Cortex of kidney (tissue), 1 donor: ENCODE measurements around the gene TRIM37.
"Not testable (repeated sequence)": the region's sequence is repeated elsewhere in the genome, so short reads cannot be mapped to it uniquely, and the experiment has no call there.

Source experiments
- DNase-seq: peaks from one replicate; lab custom pipeline; 2025; lab: John Stamatoyannopoulos, UW

The TRIM37 gene

GRCh38 chr17:59108400-59109102 lies 1.9 kb upstream of the TRIM37 start:
- DNase-seq, result no peak

GRCh38 chr17:59107306-59107670 lies 608 bp upstream of the TRIM37 start:
- no peak for DNase-seq

GRCh38 chr17:59105852-59106462 lies 723 bp downstream of the TRIM37 start:
- no peak for DNase-seq

- DNase-seq, result no peak
These were observed 5.5 kb downstream of the TRIM37 start for GRCh38 chr17:59101178-59101577.

GRCh38 chr17:59097876-59098275 lies 8.8 kb downstream of the TRIM37 start:
- no peak for DNase-seq

GRCh38 chr17:59094861-59095530 lies 11.7 kb downstream of the TRIM37 start:
- no peak for DNase-seq

GRCh38 chr17:59093702-59094231 lies 12.9 kb downstream of the TRIM37 start:
- DNase-seq, result no peak

DNA sequence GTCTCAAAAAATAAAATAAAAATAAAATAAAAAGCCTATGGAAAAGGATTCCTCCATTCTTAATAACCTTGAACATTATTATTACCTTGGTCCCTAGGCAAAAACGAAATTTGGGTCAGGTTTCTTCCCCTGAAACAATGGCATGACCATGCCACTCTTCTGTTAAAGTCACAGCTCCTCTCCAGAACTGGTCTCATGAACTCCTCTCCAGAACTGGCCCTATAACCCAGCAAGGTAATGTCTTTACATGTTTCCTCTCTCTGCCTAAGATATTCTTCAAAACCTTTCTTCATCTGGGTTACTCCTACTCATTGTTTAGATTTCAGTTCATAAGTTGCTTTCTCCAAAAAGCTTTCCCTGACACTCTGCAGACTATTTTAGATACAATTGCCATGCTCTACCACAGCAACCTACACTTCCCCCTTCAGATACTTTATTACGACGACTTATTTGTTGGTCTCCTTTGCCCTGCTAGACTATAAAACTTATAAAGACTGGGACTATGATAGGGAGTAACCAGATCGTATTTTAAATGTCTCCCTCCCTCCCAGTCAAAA lies 13.5 kb downstream of the TRIM37 start:
- DNase-seq, result no peak

GRCh38 chr17:59090593-59090992 lies 16.1 kb downstream of the TRIM37 start:
- not testable (repeated sequence) for DNase-seq

GRCh38 chr17:59084154-59084553 lies 22.5 kb downstream of the TRIM37 start:
- DNase-seq, result no peak

- DNase-seq, result no peak
These were observed 32.2 kb downstream of the TRIM37 start for GRCh38 chr17:59074494-59074893.

DNA sequence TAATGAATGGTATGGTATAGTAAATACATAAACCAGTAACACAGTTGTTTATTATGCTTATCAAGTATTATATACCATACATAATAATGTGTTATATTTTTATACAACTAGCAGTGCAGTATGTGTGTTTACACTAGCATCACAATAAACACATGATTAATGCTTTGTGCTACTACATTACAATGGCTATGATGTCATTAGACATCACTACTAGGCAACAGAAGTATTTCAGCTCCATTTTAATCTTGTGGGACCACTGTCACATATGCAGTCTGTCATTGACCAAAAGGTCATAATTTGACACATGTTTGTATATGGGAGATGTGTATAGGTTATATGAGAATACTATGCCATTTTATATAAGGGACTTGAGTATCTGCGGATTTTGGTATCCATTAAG lies 32.7 kb downstream of the TRIM37 start:
- DNase-seq, result no peak

DNA sequence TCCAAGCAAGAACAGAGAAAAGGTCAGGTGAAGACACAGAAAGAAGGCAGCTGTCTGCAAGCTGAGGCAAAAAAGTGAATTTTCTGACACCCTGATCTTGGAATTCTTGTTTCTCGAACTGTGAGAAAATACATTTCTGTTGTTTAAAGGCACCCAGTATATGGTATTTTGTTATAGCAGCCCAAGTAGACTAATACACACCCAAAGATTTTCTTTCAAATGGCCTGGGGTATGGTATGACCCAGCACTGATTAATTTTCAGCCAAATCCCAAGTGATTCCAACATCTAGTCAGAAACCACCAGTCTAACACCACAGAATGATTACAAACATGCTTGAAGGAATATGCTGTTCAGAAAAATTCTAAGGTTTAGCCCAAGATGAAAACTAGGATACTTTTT lies 36.8 kb downstream of the TRIM37 start:
- no peak for DNase-seq

DNA sequence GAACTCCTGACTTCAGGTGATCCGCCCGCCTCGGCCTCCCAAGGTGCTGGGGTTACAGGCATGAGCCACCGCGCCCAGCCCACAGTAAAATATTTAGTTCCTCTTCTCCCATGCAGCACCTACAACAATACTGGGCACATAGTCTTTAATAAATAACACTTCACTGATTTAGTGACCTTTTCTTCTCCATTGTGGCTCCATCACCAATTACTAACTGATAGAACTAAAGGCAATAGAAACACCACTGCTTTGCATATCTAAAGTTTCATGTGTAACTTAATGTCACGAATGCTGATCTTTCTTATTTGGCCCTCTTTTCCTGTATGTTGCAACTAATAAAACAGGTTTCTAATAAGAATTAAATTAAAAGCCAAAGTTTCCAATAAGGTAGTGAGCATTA lies 38.9 kb downstream of the TRIM37 start:
- DNase-seq, result no peak

GRCh38 chr17:59067340-59067739 lies 39.3 kb downstream of the TRIM37 start:
- DNase-seq, result no peak

DNA sequence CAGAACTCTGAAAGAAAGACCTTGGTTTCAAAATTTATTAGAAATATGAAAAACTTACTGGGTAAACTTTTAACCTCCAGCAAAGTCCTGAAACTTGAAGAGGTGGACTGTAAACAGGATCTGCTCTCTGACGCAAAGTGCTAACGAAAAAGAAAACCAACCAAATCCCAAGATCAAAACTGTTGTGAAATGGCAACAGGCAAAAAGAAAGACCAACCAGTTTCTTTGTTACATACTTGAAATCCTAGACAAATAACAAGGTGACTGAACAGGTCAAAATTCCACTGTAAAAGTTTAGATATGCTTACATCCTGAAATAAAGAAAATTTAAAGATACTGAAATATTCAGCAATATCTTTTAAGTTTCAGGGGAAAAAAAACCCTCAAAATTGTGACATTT lies 44.2 kb downstream of the TRIM37 start:
- no peak for DNase-seq

- DNase-seq, result no peak
These were observed 49.8 kb downstream of the TRIM37 start for GRCh38 chr17:59056857-59057256.

GRCh38 chr17:59049798-59050197 lies 56.9 kb downstream of the TRIM37 start:
- DNase-seq, result no peak

DNA sequence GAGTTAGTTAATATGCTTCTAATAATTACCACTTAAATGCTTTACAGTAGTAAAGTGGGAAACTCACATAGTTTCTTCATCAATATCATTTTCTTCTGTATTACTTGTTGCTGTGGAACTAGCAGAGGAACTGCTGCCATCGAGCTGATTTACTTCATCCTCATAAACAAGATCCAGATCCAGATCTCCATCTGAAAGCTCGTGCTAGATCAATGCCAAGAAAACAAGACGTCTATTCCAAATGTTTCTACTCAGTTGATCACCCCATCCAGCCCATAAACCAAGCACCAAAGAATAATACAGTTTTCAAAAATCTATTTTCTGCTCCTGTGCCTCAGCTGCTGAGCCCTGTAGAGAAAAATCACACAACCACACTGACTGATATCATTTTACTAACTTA lies 59.1 kb downstream of the TRIM37 start:
- no peak for DNase-seq

- DNase-seq, result no peak
These were observed 60.5 kb downstream of the TRIM37 start for GRCh38 chr17:59046192-59046591.

DNA sequence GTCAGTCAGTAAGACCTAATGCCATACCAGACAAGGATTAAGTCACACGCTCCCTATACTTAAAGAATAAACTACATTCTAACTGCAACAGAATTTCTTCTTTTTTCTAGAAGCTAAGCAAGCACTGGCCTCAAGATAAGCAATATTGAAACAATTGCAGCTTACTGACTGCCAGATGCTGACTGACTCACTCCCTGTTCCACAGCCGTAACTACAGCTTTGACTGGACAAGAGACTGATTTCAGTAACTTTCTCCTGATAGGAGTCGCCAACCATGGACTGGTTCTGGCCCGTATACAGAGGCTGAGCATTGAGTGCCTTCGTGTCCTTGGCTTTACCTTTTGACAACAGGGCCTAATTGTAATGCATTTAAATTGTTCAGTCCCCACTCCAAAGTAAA lies 67.9 kb downstream of the TRIM37 start:
- DNase-seq, result no peak

- DNase-seq, result no peak
These were observed 68.7 kb downstream of the TRIM37 start for GRCh38 chr17:59037960-59038359.

- no peak for DNase-seq
These were observed 75.9 kb downstream of the TRIM37 start for GRCh38 chr17:59030811-59031210.
